ENCODE measurements around the gene UNC93A. TPM values are rescaled to one million over a fixed set of nuclear protein-coding genes. Genes with fewer than 3 reads are reported as not detected.
"Not testable (repeated sequence)": the region's sequence is repeated elsewhere in the genome, so short reads cannot be mapped to it uniquely, and the experiment has no call there.

The UNC93A gene
- total RNA-seq, 1 donor from 2014 or later: not detected

GRCh38 chr6:167351656-167352345 lies 60.7 kb downstream of the UNC93A start:
- DNase-seq (ENCODE audit: low spot score): no peak
- peaks cover 14% of the 10 kb centered on the region for H3K4me1 Mint-ChIP-seq (ENCODE audit: unreplicated experiment)
- H3K36me3 Mint-ChIP-seq (ENCODE audit: low read depth, unreplicated experiment): peaks cover 6% of the 10 kb centered on the region
- H3K4me3 Mint-ChIP-seq (ENCODE audit: unreplicated experiment): peak overlapping the region; percentile 77
- peaks cover 6% of the 10 kb centered on the region for H3K27me3 Mint-ChIP-seq (ENCODE audit: unreplicated experiment)
- no peaks in the 10 kb centered on the region for H3K9me3 Mint-ChIP-seq (ENCODE audit: unreplicated experiment)
- TF ChIP-seq CTCF (IDR thresholded peaks at IDR 0.05; ENCODE audit: unreplicated experiment): no peak
- H3K27ac Mint-ChIP-seq (ENCODE audit: unreplicated experiment): peak overlapping the region; percentile 30

- no peaks in the 10 kb centered on the region for H3K9me3 Mint-ChIP-seq (ENCODE audit: unreplicated experiment)
- no peak for DNase-seq (ENCODE audit: low spot score)
- peaks cover under 1% of the 10 kb centered on the region for H3K4me1 Mint-ChIP-seq (ENCODE audit: unreplicated experiment)
- H3K4me3 Mint-ChIP-seq (ENCODE audit: unreplicated experiment): no peak overlapping the region
- TF ChIP-seq CTCF (IDR thresholded peaks at IDR 0.05; ENCODE audit: unreplicated experiment): no peak
- no peak overlapping the region for H3K27ac Mint-ChIP-seq (ENCODE audit: unreplicated experiment)
- H3K36me3 Mint-ChIP-seq (ENCODE audit: low read depth, unreplicated experiment): peaks cover 6% of the 10 kb centered on the region
- H3K27me3 Mint-ChIP-seq (ENCODE audit: unreplicated experiment): no peaks in the 10 kb centered on the region
Observed at GRCh38 chr6:167356874-167357273, 65.8 kb downstream of the UNC93A start.

- DNase-seq (ENCODE audit: low spot score); H3K27ac Mint-ChIP-seq (ENCODE audit: unreplicated experiment); H3K4me1 Mint-ChIP-seq (ENCODE audit: unreplicated experiment); H3K4me3 Mint-ChIP-seq (ENCODE audit: unreplicated experiment); H3K36me3 Mint-ChIP-seq (ENCODE audit: low read depth, unreplicated experiment); H3K27me3 Mint-ChIP-seq (ENCODE audit: unreplicated experiment); H3K9me3 Mint-ChIP-seq (ENCODE audit: unreplicated experiment): not testable (repeated sequence)
Observed at GRCh38 chr6:167358394-167358793, 67.3 kb downstream of the UNC93A start.

GRCh38 chr6:167361170-167361569 lies 70.1 kb downstream of the UNC93A start:
- DNase-seq (ENCODE audit: low spot score): not testable (repeated sequence)

More at GRCh38 chr6:167361170-167361569, 70.1 kb downstream of the UNC93A start:
- not testable (repeated sequence) for H3K27me3 Mint-ChIP-seq (ENCODE audit: unreplicated experiment); H3K36me3 Mint-ChIP-seq (ENCODE audit: low read depth, unreplicated experiment); H3K9me3 Mint-ChIP-seq (ENCODE audit: unreplicated experiment); H3K27ac Mint-ChIP-seq (ENCODE audit: unreplicated experiment); H3K4me3 Mint-ChIP-seq (ENCODE audit: unreplicated experiment); H3K4me1 Mint-ChIP-seq (ENCODE audit: unreplicated experiment)

Other genes with a start within 250 kb of the UNC93A start
- not detected for gene CCR6, start 168.2 kb upstream of the UNC93A start, total RNA-seq (ENCODE audit: unreplicated experiment)
- gene GPR31, start 133.3 kb upstream of the UNC93A start, total RNA-seq (ENCODE audit: unreplicated experiment): not detected
- gene TTLL2, start 33.8 kb downstream of the UNC93A start, total RNA-seq (ENCODE audit: unreplicated experiment): not detected

Measured in endothelial cell (in vitro differentiated cells).